GM18520 (cell line): Measurements from ENCODE around the gene KY.

Experiments used
- ATAC-seq: cut with Tn5 transposase; IDR thresholded peaks from one replicate; pipeline ENCODE4 v1.9.1; 2021; ENCODE audit not compliant: unreplicated experiment

The KY gene

GRCh38 chr3:134675726-134676256, 25.0 kb upstream of the KY start:
- ATAC-seq: no peak

GRCh38 chr3:134672571-134672970, 21.7 kb upstream of the KY start:
- ATAC-seq: no peak

GRCh38 chr3:134667956-134668355, 17.1 kb upstream of the KY start:
- ATAC-seq: no peak

- no peak for ATAC-seq
Observed at GRCh38 chr3:134667406-134667805, 16.6 kb upstream of the KY start.

- ATAC-seq: no peak
Observed at GRCh38 chr3:134666885-134667284, 16.1 kb upstream of the KY start.

- ATAC-seq: no peak
Observed at GRCh38 chr3:134666466-134666865, 15.6 kb upstream of the KY start.

- no peak for ATAC-seq
Observed at GRCh38 chr3:134666052-134666451, 15.2 kb upstream of the KY start.

- no peak for ATAC-seq
Observed at GRCh38 chr3:134665243-134665642, 14.4 kb upstream of the KY start.

- no peak for ATAC-seq
Observed at GRCh38 chr3:134663721-134664456, 13.1 kb upstream of the KY start.

GRCh38 chr3:134660046-134660441, 9.2 kb upstream of the KY start:
- ATAC-seq: no peak

GRCh38 chr3:134659391-134660045, 8.7 kb upstream of the KY start:
- ATAC-seq: no peak

GRCh38 chr3:134658555-134658954, 7.7 kb upstream of the KY start:
- ATAC-seq: no peak

GRCh38 chr3:134656211-134656800, 5.5 kb upstream of the KY start:
- no peak for ATAC-seq

- ATAC-seq: no peak
Observed at GRCh38 chr3:134655706-134656105, 4.9 kb upstream of the KY start.

- no peak for ATAC-seq
Observed at GRCh38 chr3:134654031-134654430, 3.2 kb upstream of the KY start.

GRCh38 chr3:134652886-134653630, 2.2 kb upstream of the KY start:
- ATAC-seq: no peak

- ATAC-seq: no peak
Observed at GRCh38 chr3:134652409-134652831, 1.6 kb upstream of the KY start.

GRCh38 chr3:134651347-134652041, 672 bp upstream of the KY start:
- no peak for ATAC-seq

- ATAC-seq: no peak
Observed at GRCh38 chr3:134649106-134649705, 1.6 kb downstream of the KY start.
